Activated CD4-positive, alpha-beta T cell treated with anti-CD3 and anti-CD28 coated beads, Interleukin-10, Interleukin-2, amounts not matched to agents 100 ng/mL and 50 ng/mL, durations not matched to agents 16 hours and 8 hours (primary cell): Measurements from ENCODE around the gene ACBD6.

ENCODE experiments used
- DNase-seq: peaks from one replicate; pipeline ENCODE4 v3.0.0-alpha.2; 2020

The ACBD6 gene

DNA sequence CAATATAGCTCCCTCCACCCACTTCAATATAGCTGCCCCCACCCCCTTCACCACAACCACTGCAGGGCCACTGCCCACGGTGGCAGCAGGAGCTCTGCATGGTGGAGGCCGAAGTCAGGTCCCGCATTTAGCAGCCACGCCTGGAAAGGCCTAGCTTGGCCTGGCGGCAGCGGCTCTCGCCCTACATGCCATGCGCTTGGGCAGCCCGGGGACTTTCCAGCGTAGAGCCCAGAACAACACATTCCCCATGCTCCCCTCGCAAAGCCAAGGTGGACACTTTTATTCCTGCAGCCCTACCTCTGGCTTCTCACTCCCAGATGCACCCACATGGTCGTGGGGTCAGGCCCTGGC, 235.2 kb downstream of the ACBD6 start:
- DNase-seq = no peak

DNA sequence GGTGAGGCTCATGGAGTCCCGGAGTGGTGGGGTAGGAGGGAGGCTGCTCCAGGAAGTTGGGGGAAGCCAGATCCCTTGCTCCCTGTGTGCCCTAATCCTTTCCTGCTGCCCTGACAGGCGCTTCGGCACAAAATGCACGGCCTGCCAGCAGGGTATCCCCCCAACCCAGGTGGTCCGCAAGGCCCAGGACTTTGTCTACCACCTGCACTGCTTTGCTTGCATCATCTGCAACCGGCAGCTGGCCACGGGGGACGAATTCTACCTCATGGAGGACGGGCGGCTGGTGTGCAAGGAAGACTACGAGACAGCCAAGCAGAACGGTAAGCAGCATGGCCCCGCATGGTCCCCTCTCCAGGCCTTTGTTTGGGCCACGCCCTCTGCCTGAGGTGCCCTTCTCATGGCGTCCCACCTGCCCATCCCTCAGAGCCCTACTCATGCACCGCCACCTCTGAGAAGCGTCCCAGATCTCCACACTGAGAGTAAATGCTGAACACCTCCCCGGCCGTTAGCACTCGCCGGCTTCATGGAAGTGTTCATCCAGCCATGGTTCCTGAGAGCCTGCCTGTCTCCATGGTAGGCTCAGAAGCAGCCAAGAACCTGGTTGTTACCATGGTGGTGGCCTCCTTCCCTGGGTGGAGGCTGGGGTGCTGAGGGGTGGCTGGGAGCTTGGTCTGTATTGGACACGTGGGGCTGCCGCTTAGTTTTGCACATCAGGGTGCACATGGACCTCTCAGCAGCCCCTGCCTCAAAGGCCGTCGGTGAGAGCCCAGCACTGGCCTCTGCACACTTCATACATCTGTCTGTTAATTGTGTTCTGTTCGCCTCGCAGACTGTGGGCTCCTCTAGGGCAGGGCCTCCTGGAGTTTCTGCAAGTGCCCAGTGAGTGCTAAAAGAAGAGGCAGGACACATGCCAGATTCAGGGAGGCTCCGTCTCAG, 235.8 kb downstream of the ACBD6 start:
- no peak for DNase-seq

DNA sequence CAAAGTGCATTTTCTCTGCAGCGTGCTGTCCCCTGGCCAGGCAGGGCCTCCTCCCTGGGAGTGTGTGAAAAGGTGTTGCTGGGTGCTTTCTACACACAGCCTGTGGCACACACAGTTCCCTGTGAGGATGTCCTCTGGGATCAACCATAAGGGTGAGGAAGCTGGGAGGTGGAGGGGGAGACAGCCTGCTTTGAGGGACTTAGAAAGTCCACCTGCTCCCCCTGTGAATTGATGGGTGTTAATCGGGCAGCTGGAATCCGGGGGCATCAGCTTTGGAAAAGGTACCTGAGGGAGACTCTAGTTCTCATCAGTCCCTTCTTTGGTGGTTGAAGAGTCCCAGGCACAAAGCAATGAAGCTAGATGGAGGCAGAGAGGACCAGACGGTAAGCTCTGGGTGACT, 236.5 kb downstream of the ACBD6 start:
- DNase-seq = no peak

DNA sequence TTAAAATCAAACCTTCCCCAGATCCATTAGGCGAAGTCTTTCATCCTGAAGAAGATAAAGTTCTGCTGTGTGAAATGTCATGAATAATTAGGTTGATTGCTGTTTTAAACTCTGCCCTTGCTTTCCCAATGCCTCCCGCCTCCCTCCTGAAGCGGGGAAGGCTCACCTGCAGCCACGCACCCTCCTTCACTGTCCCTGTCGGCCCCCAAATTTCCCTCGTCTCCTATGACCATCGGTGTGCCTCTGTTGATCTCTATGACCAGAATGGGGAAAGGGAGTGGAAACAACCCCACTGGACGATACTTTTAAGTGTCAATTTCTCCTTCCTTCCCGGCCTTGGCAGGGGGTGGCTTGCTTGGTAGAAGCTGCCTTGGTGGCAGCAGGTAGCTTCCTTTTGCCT, 237.2 kb downstream of the ACBD6 start:
- no peak for DNase-seq

DNA sequence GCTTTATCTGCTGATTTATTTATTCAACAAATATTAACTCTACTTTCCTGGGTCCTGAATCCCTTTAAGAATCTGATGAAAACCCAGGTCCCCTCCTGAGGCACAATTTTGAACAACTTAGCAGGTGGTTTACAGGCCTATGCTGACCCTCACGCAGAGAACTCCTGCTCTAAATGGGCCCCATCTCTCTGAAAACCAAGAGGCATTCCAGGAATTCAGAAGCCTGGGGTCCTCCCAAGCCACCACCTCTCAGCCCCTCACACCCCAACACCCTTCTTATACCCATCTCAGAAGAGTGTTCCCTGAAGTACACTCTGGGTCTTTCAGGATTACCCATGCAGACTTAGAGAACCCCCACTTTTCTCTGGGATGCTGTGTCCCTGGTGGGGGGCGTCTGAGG, 237.8 kb downstream of the ACBD6 start:
- no peak for DNase-seq

DNA sequence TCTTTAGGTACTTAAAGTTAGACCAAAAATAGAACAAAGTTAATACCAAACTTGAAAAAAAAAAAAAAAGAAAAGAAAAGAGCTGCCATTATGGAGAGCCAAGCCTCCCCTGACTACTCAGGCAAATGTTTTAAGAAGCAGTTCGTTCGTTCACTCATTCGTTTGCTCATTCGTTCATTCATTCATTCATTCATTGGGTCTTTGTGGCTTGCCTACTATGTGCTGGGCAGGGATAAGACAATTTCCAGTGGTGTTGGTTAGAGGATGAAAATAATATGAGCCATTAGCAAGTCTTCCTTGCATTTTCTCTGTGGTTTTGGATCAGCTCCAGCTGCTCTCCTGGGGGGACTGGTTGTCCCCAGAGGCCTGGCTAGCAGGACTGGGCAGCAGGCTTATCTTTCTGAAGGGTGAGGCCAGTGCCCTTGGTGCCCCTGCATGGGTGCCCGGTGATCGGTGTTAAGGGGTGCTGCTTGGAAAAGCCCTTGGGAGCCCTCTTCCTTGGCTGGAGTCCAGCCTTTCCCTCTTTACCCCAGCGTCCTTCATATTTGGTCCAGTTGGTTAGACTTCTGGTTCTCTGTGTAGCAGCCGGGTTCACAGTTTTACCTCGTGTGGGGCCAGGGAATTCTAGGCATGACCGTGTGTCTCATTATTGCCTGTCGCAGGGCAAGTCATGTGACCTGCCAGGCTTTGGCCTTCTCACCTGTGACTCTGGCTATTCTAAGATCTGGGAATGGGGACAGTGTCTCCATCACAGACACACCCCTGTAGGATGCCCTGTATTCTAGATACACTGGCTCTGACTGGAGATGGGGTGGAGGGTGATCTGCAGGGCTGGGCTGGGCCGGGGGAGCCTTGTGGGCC, 239.5 kb downstream of the ACBD6 start:
- DNase-seq = no peak

DNA sequence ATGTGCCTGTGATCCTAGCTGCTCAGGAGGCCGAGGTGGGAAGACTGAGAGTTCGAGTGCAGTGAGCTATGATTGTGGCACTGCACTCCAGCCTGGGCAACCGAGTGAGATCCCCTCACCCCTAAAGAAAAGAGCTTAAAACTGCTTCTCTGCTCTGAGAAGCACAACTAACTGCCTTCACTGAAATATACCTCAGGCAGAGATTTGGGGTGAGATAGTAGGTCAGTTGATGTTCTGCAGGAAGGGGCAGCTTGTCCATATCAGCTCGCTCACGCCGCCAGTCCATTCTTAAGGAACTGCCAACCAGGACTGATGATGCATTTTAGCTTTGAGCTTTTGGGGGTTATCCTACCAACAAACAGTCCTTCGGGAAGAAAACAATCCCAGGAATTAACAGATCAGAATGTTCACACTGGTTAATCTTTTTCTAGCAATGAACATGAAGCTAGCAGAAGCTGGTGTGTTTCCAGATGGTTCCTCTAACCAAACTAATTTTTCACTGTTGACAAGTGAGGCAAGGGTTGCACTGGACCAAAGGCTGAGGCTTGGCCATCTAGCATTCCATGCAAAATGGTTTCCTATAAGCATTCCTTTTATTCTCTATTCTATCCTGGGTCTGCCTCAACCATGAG, 240.7 kb downstream of the ACBD6 start:
- no peak for DNase-seq

DNA sequence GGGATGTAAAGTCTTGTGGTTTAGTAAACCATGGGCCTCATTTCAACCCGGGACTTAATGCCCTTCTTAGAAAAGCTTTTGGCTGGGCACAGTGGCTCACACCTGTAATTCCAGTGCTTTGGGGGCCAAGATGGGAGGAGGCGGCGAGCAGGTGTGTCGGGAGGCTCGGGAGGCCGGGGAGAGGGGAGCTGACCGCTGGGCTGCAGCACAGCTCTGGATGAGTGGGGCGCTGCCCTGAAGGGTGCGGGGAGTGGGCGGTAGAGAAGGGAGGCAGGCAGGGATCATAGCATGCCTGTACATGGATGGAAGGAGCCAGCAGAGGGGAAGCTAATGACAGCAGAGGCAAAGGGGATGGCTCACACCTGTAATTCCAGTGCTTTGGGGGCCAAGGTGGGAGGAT, 241.3 kb downstream of the ACBD6 start:
- DNase-seq = no peak

DNA sequence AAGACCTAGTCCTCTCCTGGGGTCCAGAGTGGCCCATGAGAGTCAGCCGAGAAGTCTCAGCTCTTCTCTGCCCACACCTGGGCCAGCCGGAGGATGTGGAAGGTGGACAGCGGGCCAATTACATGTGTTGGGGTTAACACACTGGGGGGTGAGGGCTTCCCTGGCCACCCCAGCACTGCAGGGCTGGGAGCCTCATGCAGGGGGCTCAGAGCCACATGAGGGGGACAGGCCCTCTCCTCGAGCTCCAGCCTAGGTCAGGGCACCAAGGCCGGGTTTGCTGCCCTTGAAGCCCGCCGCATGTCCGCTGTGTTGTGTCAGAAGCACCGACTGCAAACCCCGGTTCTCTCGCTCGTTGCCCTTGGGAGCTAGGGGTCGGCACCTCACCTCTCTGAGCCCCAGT, 241.8 kb downstream of the ACBD6 start:
- DNase-seq = no peak

DNA sequence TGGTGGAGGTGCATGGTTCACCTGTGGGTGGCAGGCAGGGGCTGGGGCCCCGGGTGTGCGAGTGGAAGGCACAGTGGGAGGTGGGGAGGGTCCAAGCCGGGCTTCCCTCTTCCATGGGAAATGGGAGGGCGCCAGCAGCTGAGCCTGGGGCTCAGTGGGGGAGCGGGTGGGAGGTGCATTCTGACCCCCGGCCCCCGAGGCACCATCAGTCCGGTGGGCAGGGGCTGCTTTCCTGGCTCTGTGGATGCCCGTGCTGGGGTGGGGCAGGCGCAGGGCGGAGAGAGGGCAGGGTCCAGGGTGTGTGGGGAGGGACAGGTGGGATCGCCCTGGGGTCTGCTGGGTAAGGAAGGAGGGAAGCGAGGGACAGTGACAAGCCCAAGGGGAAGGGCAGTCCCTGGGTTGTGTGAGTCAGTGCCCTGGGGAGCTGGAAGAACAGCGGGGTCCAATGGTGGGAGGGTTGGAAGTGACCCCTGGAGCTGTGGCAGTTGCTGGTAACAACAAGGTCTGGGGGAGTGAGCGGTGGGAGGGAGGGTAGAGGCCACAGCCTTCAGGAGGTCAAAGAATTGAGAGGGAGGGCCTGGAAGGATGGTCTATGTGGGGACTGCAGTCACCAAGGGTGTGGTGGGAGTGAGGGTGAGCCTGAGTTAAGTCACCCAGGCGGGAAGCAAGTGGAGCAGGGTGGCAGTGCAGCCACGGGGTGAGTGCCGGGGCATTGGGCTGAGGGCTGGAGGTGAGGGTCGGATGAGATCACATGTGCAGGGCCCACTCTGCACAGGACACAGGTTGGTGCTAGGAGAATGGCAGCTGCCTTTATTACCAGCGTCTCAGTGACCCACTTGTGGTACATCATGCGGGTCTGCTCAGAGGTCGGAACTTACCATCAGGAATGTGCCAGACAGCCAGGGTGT, 242.7 kb downstream of the ACBD6 start:
- DNase-seq = no peak

DNA sequence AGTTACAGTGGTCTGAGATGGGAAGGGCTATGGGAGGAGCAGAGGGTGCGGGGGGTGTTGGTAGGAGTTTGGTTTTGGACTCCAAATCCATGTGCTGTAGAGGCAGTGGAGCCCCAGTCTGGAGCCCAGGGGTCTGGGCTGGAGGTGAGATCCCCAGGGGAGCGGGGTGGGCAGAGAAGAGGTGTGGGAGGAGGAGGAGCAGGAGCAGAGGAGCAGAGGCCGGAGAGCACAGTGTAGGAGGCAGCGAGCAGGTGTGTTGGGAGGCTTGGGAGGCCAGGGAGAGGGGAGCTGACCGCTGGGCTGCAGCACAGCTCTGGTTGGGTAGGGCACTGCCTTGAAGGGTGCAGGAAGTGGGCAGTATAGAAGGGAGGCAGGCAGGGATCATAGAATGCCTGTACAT, 243.4 kb downstream of the ACBD6 start:
- no peak for DNase-seq

DNA sequence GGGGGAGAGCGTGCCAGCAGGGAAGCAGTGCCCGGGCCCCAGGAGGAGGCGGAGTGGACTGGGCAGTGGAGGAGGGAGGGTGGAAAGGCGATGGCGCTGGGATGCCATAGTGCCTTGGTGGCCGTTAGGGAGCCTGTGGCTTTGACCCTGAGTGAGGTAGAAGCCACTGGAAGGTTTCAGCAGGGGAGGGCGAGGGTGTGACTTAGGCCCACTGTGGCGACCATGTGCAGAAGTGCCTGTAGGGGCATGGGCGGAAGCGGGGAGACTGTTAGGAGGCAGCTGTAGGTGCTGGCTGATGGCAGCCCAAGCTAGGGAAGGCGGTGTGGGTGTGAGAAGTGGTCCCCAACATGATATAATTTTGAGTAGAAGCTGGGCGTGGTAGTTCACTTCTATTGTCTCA, 244.1 kb downstream of the ACBD6 start:
- DNase-seq = no peak

DNA sequence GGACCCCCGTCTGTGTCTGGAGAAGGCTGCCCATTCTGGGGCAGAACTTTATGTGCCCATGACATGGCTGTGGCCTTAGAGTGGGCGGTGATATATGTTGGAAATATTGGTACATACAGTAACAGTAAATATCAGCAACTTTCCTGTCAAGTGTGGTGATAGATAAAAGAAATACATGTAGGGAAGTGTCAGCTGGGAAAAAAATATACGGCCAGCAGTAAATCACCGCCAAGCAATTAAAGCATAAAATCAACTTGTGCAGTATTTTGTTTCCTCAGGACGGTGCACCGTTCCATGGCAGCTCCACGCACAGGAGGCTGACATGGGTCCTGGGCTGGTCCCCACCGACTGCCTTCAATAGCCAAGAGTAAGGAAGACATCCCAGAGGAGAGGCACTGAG, 244.9 kb downstream of the ACBD6 start:
- no peak for DNase-seq

DNA sequence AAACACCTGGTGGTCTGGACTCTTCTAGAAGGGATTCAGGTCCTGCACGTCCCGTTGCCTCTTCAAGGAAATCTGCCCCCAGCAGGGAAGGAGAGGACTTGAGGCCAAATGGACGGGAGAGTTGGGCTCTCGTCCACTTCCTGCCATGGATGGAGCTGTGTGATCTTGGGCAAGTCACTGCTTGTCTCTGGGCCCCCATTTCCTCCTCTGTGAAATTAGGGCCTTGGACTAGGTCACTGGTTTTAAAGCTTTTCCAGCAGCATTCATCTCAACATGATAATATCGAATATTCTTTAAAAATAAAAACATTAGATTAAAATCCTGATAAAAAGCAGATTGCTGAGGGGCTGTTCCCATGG, 245.4 kb downstream of the ACBD6 start:
- DNase-seq = no peak

DNA sequence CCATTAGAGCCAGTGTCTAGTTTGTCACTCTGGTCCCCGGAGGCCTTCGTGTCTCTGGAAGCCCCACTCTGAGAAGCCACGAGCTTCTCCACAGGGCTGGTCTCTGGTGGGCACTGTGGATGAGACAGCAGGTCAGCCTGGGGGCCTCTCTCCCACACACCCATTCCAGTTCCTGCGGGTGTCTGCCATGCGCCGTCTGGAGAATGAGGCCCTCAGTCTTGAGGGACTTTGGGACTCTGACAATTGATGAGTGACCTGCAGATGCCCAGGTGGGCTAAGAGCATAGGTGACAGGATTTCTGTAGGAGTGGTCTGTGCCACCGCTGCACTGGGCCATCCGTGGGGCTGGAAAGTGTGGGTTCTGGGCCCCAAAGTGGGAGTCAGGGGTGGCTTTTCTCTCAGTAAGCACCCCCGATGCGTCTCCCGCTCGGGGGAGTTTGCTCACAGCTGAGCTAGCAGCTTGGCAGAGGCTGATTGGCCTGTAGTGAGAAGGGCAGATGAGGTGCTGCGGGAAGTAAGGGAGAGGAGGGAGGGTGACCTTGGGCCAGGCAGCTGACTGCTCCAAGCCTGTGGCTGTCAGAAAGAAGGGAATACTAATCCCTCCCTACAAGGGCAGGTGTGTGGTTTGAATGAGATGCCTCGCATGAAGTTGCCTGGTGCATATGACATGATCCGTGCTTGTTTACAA, 245.9 kb downstream of the ACBD6 start:
- no peak for DNase-seq

DNA sequence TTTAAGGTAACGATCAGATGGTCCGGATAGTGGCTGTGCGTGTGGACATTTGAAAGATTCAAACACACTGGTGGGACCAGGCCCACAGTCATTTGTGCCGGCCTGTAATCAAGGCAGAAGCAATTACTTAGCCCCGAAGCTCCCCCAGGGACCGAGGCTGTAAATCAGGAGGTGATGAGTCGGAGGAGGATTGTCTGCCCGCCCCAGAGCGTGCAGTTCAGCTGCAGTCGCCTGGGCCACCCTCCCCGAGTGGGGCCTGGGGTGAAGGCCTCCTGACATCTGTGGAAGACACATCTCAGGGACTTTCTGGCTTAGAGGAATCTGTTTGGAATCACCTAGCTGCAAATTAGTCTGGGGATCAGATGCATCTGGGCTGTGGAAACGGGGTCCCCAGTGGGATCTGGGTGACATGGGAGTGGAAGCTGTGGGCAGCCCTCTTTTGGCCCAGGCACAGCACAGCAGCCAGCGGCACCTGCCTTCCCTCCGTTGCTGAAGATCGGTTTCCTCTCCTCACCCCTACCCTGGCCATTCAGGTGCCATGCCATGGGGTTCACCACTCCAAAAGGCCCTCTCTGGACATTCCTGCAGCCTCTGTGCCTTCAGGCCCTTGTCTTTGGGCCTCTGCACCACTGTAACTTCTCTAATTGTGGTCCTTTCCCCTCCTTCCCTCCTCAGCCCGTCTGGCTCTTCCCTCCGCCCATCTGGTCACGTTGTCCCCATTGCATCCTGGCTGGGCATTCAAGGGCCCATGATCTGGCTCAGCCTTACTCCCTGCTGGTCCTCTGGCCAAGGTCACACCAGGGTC, 246.6 kb downstream of the ACBD6 start:
- no peak for DNase-seq

DNA sequence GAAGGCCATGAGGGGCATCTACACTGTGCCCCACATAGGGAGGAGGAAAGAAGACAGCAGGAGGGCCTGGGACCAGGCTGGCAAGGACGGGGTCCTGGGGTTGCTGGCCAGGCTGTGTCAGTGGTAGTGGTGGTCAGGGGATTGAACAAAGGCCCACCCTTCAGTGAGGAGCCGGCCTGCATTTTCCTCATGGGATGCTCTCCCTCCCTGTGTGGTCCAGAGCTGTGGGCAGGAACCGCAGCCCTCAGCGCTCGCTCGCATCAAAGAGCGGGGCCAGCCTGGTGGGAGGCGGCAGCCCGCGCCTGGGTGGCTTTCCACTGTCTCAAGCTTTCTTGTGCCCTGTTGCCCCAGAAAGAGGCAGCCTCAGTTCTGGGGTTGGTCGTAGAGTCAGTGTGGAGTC, 247.5 kb downstream of the ACBD6 start:
- no peak for DNase-seq

DNA sequence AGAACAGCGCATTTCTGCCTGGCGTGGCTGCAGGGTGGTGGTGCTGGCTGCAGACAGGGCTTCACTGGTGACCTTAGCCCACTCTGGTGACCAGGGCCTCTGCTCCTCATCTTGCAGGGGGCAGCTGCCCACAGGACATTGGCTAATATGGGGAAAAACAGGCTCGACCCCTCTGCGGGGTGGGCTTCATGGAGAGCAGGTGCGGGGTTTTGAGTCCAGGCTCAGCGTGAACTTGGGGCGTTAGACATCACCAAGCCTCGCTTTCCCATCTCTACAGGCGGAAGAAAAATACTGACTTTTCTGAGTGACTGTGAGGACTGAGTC, 247.9 kb downstream of the ACBD6 start:
- no peak for DNase-seq

DNA sequence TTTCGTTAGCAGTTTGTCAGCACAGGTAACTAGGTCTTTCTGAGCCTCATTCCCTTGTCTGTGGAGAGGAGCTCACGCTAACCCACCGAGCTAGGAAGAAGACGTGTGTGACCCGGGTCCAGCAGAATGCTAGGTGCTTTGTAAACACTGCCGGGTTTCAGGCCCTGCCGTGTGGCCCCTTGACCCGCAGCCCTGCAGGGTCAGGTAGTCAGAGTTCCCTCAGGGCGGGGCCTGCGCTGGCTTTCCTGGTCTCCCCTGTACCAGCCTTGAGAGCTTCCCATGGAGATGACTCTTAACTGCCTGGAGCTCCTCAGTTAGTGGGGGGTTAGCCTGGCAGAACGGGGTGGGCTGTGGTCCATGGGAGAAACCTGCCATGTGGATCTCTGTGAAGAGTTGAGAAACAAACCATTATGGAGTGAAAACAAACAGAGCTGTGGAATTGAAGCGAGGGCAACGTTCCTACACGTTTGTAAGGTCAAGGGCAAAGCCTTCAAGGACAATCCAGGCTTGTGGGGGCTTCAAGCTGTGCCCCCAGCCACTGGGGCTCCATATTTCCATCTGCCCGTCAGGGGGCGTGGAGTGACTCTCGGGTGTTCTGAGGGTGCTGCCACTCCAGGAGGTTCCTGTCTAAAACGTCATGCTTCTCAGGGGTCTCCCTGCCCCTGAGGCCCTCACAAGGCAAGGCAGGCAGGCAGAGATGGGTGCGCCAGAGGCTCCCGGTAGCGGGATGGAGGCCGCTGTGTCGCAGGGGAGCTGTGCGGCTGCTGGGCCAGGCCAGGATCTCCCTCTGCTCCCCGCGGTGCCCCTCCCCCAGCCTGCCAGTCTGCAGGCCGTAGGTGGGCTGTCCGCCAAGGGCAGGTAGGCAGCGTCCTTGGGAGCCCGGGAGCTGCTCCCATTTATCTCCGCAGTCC, 248.5 kb downstream of the ACBD6 start:
- DNase-seq = no peak
